A549 (cell line): Measurements from ENCODE around the gene SVOPL. TPM values are rescaled to one million over a fixed set of nuclear protein-coding genes. Genes with fewer than 3 reads are reported as not detected.
"Not testable (repeated sequence)": the region's sequence is repeated elsewhere in the genome, so short reads cannot be mapped to it uniquely, and the experiment has no call there.

Experiments
- ATAC-seq, 2 experiments: fragments of 200-7000 bp in 1 of 2; fragments of >200 bp in 1 of 2; cut with Nextera tagmentation in 1 of 2; cut with Tn5 transposase in 1 of 2; 3 replicates each; pipeline versions ENCODE4 v1.8.0 to v1.9.1; 2018 to 2020; ENCODE audit warnings: mild to moderate bottlenecking in 1 of 2, moderate library complexity in 1 of 2
- CTCF ChIA-PET: fragments of 300-600 bp; sonication (Branson Sonifier 250); formaldehyde crosslinking; extraction: SDS; loops from one replicate; lab custom pipeline; 2021; ENCODE audit warnings: antibody characterized with exemption, inconsistent platforms; lab: Yijun Ruan, JAX
- POLR2A ChIA-PET: fragments of 350-600 bp; formaldehyde crosslinking; extraction: SDS; loops from one replicate; lab custom pipeline; 2021; ENCODE audit warnings: antibody characterized with exemption, inconsistent platforms; lab: Yijun Ruan, JAX
- DNase-seq, 2 experiments: peaks; one replicate each; pipeline versions ENCODE4 v3.0.0 to v3.0.0-alpha.2; 2011 to 2016; ENCODE audit warnings: low read depth in 1 of 2, low spot score in 1 of 2
- FAIRE-seq: peaks from 2 replicates; lab custom pipeline; 2011; peaks lifted over from hg19 to GRCh38; lab: Jason Lieb, UNC
- H3K27ac ChIP-seq, 2 experiments: fragments of >200 bp; sonication (Bioruptor Twin); formaldehyde crosslinking; 3 replicates each; pipeline ENCODE4 v1.5.1; 2016 to 2017
- H3K4me1 ChIP-seq: fragments of >200 bp; sonication (Bioruptor Twin); formaldehyde crosslinking; 3 replicates; pipeline ENCODE4 v1.6.1; 2016
- H3K4me2 ChIP-seq: fragments of >200 bp; sonication (Bioruptor Twin); formaldehyde crosslinking; 3 replicates; pipeline ENCODE4 v1.6.1; 2016
- H3K4me3 ChIP-seq: fragments of >200 bp; sonication (Bioruptor Twin); formaldehyde crosslinking; 3 replicates; pipeline ENCODE4 v1.5.1; 2016
- H3K9me3 ChIP-seq: fragments of >200 bp; sonication (Bioruptor Twin); formaldehyde crosslinking; 3 replicates; pipeline ENCODE4 v1.6.1; 2016
- BHLHE40 ChIP-seq: IDR thresholded peaks from 2 replicates; pipeline ENCODE4 v1.6.1; 2012; ENCODE audit warnings: low read depth, low read length, inconsistent platforms
- CEBPB ChIP-seq, 2 experiments: fragments of >200 bp in 1 of 2; sonication (Bioruptor Twin) in 1 of 2; formaldehyde crosslinking in 1 of 2; IDR thresholded peaks; 2 replicates each; pipeline ENCODE4 v1.6.1; 2012 to 2016
- CHD2 ChIP-seq: fragments of 150-350 bp; IDR thresholded peaks from 2 replicates; pipeline ENCODE4 v1.6.1; 2014; ENCODE audit warnings: low read length; ENCODE audit not compliant: partially characterized antibody
- EHF ChIP-seq: fragments of 250-450 bp; sonication (Bioruptor Pico); IDR thresholded peaks from 2 replicates; pipeline ENCODE4 v1.5.0; 2020; ENCODE audit warnings: mild to moderate bottlenecking
- EHMT2 ChIP-seq: fragments of 200-600 bp; sonication (generic); IDR thresholded peaks from 2 replicates; pipeline ENCODE4 v1.6.1; 2016; ENCODE audit warnings: antibody characterized with exemption, low read depth, mild to moderate bottlenecking, moderate library complexity
- ESRRA ChIP-seq: fragments of 150-350 bp; IDR thresholded peaks from 2 replicates; pipeline ENCODE4 v1.6.1; 2014; ENCODE audit warnings: mild to moderate bottlenecking, low read length, borderline replicate concordance
- FOSB ChIP-seq: fragments of 250-450 bp; sonication (Bioruptor Pico); IDR thresholded peaks from 2 replicates; pipeline ENCODE4 v1.5.0; 2020; ENCODE audit warnings: mild to moderate bottlenecking, moderate library complexity
- FOXS1 ChIP-seq: fragments of 250-450 bp; sonication (Bioruptor Pico); IDR thresholded peaks from 2 replicates; pipeline ENCODE4 v1.5.0; 2020; ENCODE audit warnings: mild to moderate bottlenecking, moderate library complexity
- HDAC2 ChIP-seq: fragments of 200-600 bp; sonication (generic); IDR thresholded peaks from 2 replicates; pipeline ENCODE4 v1.6.1; 2016
- HOXA7 ChIP-seq: fragments of 250-450 bp; sonication (Bioruptor Pico); IDR thresholded peaks from 2 replicates; pipeline ENCODE4 v1.5.0; 2020; ENCODE audit warnings: mild to moderate bottlenecking, moderate library complexity
- HOXB5 ChIP-seq: fragments of 250-450 bp; sonication (Bioruptor Pico); IDR thresholded peaks from 2 replicates; pipeline ENCODE4 v1.5.0; 2020; ENCODE audit warnings: mild to moderate bottlenecking, moderate library complexity
- KDM1A ChIP-seq: fragments of 200-600 bp; sonication (generic); IDR thresholded peaks from 2 replicates; pipeline ENCODE4 v1.6.1; 2016; ENCODE audit warnings: low read depth, mild to moderate bottlenecking
- MAZ ChIP-seq: fragments of 150-350 bp; IDR thresholded peaks from 2 replicates; pipeline ENCODE4 v1.6.1; 2014; ENCODE audit warnings: antibody characterized with exemption, low read depth, low read length, borderline replicate concordance
- MYC ChIP-seq: IDR thresholded peaks from 2 replicates; pipeline ENCODE4 v1.6.1; 2012; ENCODE audit warnings: mild to moderate bottlenecking, inconsistent platforms, low read length, improper control_type of control experiment, borderline replicate concordance
- NPAS2 ChIP-seq: fragments of 250-450 bp; sonication (Bioruptor Pico); IDR thresholded peaks from 2 replicates; pipeline ENCODE4 v1.8.0; 2022; ENCODE audit warnings: mild to moderate bottlenecking, moderate library complexity, borderline replicate concordance
- NR3C1 ChIP-seq: fragments of >200 bp; sonication (Bioruptor Twin); formaldehyde crosslinking; IDR thresholded peaks from 3 replicates; pipeline ENCODE4 v1.6.1; 2017
- POLR2A ChIP-seq: IDR thresholded peaks from 2 replicates; pipeline ENCODE4 v1.6.1; 2012; ENCODE audit warnings: mild to moderate bottlenecking, low read length
- RFX5 ChIP-seq: fragments of 450-650 bp; IDR thresholded peaks from 2 replicates; pipeline ENCODE4 v1.7.1; 2014; ENCODE audit warnings: antibody characterized with exemption, mild to moderate bottlenecking, moderate library complexity
- SMC3 ChIP-seq: fragments of >200 bp; sonication (Bioruptor Twin); formaldehyde crosslinking; IDR thresholded peaks from 3 replicates; pipeline ENCODE4 v1.6.1; 2018; ENCODE audit warnings: inconsistent platforms
- TFCP2L1 ChIP-seq: fragments of 250-450 bp; sonication (Bioruptor Pico); IDR thresholded peaks from 2 replicates; pipeline ENCODE4 v1.5.0; 2021; ENCODE audit warnings: mild to moderate bottlenecking
- ZC3H11A ChIP-seq: fragments of 450-650 bp; IDR thresholded peaks from 2 replicates; pipeline ENCODE4 v1.6.1; 2014; ENCODE audit warnings: antibody characterized with exemption, mild to moderate bottlenecking
- ZNF302 ChIP-seq: fragments of 250-450 bp; sonication (Bioruptor Pico); IDR thresholded peaks from 2 replicates; pipeline ENCODE4 v1.9.0; 2021; ENCODE audit warnings: inconsistent platforms, mild to moderate bottlenecking, moderate library complexity
- WGBS: methylation state at CpG from one replicate; pipeline ENCODE4 v1.1.6; 2017; ENCODE audit errors: missing lambda C conversion rate; 5-methylcytosine and 5-hydroxymethylcytosine counted together
- polyA plus RNA-seq, 4 experiments: library from polyadenylated mRNA; depleted of rRNA in 3 of 4; stranded (reverse); fragments of >200 nt; fragmentation: RNase III in 1 of 4; extraction: RNeasy Plus Mini Kit Qiagen cat#74134 plus additional on column Dnase treatment in 1 of 4; gene quantifications; 2 replicates in 3 of 4; 3 replicates in 1 of 4; pipeline ENCODE4 v1.2.3, GENCODE V29; 2011 to 2017
- TF ChIP-seq, protein P1 (sequence below): IDR thresholded peaks from 2 replicates; pipeline ENCODE4 v1.6.1; 2012
- TF ChIP-seq, protein P2 (sequence below): fragments of >200 bp; sonication (Bioruptor Twin); formaldehyde crosslinking; IDR thresholded peaks from 3 replicates; pipeline ENCODE4 v1.6.1; 2016
- TF ChIP-seq, protein P3 (sequence below): fragments of >200 bp; sonication (Bioruptor Twin); formaldehyde crosslinking; IDR thresholded peaks from 3 replicates; pipeline ENCODE4 v1.5.1; 2016
- TF ChIP-seq, protein P4 (sequence below): fragments of 450-650 bp; IDR thresholded peaks from 2 replicates; pipeline ENCODE4 v1.6.1; 2014; ENCODE audit warnings: antibody characterized with exemption

The SVOPL gene
- polyA plus RNA-seq, 2 of the 4 experiments (the other 2 are of a cell fraction) = 0.21 TPM; not detected in 1

DNA sequence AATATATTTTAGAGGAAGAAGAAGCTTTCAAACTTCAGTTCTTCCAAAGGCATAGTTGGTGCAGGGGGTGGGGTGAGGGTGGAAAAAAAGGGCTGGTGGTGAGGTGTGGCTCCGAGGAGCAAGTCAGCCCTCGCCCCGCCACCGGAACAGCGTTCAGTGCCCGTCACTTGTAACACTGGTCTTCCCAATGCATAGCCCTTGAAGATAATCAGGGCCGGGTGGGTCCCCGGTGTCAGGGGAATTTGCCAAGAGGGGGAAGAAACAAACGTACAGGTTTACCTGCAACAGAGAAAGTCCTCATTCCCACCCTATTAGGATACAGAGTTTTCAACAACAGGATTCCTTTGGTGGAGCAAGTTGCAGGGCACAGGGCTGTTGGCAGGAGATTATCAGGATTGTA is 1.5 kb downstream of the SVOPL start:
- CTCF ChIA-PET = interaction anchor here (0.6 kb wide), 1 partner anchor 35 kb away, joined by 4 read pairs; no protein-coding TSS in a partner anchor
- FAIRE-seq (no peak), DNase-seq (no peak), ATAC-seq (no peak)
- Histone ChIP-seq H3K27ac (no peak overlapping the region), H3K4me2 (no peak overlapping the region)
- 15% methylated on average over 9 of the region's 9 CpGs for WGBS
- TF ChIP-seq HDAC2 (no peak), RFX5 (no peak), TFCP2L1 (CRISPR knock-in tag) (no peak), EHMT2 (no peak), POLR2A (no peak), HOXA7 (CRISPR knock-in tag) (no peak), FOSB (no peak), MAZ (no peak), BHLHE40 (no peak), NR3C1 (no peak), ZNF302 (CRISPR knock-in tag) (no peak), CHD2 (no peak), FOXS1 (CRISPR knock-in tag) (no peak), CEBPB (IDR thresholded peaks at IDR 0.05) (no peak), SMC3 (no peak)
- TF ChIP-seq, protein P1, sequence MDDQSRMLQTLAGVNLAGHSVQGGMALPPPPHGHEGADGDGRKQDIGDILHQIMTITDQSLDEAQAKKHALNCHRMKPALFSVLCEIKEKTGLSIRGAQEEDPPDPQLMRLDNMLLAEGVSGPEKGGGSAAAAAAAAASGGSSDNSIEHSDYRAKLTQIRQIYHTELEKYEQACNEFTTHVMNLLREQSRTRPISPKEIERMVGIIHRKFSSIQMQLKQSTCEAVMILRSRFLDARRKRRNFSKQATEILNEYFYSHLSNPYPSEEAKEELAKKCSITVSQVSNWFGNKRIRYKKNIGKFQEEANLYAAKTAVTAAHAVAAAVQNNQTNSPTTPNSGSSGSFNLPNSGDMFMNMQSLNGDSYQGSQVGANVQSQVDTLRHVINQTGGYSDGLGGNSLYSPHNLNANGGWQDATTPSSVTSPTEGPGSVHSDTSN = no peak
- TF ChIP-seq, protein P2, sequence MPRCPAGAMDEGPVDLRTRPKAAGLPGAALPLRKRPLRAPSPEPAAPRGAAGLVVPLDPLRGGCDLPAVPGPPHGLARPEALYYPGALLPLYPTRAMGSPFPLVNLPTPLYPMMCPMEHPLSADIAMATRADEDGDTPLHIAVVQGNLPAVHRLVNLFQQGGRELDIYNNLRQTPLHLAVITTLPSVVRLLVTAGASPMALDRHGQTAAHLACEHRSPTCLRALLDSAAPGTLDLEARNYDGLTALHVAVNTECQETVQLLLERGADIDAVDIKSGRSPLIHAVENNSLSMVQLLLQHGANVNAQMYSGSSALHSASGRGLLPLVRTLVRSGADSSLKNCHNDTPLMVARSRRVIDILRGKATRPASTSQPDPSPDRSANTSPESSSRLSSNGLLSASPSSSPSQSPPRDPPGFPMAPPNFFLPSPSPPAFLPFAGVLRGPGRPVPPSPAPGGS = no peak
- TF ChIP-seq, protein P3, sequence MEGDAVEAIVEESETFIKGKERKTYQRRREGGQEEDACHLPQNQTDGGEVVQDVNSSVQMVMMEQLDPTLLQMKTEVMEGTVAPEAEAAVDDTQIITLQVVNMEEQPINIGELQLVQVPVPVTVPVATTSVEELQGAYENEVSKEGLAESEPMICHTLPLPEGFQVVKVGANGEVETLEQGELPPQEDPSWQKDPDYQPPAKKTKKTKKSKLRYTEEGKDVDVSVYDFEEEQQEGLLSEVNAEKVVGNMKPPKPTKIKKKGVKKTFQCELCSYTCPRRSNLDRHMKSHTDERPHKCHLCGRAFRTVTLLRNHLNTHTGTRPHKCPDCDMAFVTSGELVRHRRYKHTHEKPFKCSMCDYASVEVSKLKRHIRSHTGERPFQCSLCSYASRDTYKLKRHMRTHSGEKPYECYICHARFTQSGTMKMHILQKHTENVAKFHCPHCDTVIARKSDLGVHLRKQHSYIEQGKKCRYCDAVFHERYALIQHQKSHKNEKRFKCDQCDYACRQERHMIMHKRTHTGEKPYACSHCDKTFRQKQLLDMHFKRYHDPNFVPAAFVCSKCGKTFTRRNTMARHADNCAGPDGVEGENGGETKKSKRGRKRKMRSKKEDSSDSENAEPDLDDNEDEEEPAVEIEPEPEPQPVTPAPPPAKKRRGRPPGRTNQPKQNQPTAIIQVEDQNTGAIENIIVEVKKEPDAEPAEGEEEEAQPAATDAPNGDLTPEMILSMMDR = no peak
- TF ChIP-seq, all 56 proteins: peak for 0
- POLR2A ChIA-PET = no interaction called here
- Histone ChIP-seq H3K9me3 (no peaks in the 10 kb centered on the region), H3K4me3 (no peak overlapping the region), H3K4me1 (no peaks in the 10 kb centered on the region)

DNA sequence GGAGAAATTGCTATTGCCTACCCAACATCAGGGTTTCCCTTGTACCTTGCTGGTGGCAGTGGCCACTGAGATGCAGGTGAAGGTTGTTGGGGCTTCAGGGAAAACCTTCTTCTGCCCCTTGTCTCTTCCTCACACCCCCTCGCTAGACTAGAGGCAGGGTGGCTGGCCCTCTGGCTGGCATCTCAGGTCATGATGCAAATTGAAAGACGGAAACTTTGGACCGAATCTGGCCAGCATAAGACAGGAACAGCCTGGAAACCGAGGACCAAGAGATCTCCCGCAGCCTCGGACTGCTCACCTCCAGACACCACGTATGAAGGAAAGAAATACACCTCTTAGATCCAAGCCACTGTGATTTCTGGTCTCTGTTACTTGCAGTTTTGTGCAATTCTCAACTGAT is 2.9 kb downstream of the SVOPL start:
- Histone ChIP-seq H3K4me2 (no peak overlapping the region), H3K27ac (no peak overlapping the region), H3K4me3 (no peak overlapping the region), H3K9me3 (no peaks in the 10 kb centered on the region), H3K4me1 (no peaks in the 10 kb centered on the region)
- TF ChIP-seq, protein P4, sequence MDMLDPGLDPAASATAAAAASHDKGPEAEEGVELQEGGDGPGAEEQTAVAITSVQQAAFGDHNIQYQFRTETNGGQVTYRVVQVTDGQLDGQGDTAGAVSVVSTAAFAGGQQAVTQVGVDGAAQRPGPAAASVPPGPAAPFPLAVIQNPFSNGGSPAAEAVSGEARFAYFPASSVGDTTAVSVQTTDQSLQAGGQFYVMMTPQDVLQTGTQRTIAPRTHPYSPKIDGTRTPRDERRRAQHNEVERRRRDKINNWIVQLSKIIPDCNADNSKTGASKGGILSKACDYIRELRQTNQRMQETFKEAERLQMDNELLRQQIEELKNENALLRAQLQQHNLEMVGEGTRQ = no peak
- ChIA-PET CTCF (no interaction called here), POLR2A (no interaction called here)
- WGBS = 50% methylated on average over 7 of the region's 7 CpGs
- FAIRE-seq = no peak
- DNase-seq = no peak
- ATAC-seq = no peak

DNA sequence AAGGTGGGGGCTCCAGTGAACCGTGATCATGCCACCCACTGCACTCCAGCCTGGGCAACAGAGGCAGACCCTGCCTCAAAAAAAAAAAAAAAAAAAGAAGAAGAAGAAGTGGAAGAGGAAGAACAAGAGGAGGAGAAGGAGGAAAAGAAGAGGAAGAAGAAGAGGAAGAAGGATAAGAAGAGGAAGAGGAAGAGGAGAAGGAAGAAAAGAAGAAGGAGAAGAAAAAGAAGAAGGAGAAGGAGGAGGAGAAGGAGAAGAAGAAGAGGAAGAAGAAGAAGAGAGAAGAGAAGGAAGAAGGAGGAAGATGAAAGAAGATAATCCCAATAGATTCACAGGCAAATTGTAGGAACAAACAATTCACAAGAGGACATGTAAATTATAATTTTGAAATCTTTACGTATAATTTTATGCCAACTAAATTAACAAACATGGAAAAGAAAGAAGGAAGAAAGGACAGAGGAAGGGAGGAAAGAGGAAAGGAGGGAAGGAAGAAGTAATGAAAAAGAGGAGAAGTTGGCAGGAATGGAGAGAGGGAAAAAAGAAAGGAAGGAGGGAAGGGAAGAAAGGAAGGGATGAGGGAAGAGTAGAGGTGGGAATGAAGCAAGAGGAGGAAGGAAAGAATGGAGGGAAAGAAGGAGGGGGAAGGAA is 3.5 kb downstream of the SVOPL start:
- Histone ChIP-seq H3K4me3 (no peak overlapping the region), H3K4me1 (no peaks in the 10 kb centered on the region), H3K4me2 (no peak overlapping the region), H3K27ac (no peak overlapping the region), H3K9me3 (no peaks in the 10 kb centered on the region)
- TF ChIP-seq, protein P4 = no peak
- TF ChIP-seq NR3C1 = no peak
- no peak for TF ChIP-seq SMC3
- TF ChIP-seq NPAS2 (CRISPR knock-in tag) = no peak
- no peak for TF ChIP-seq MYC
- no peak for TF ChIP-seq HOXB5 (CRISPR knock-in tag)
- no peak for TF ChIP-seq ZC3H11A
- no peak for TF ChIP-seq EHF (CRISPR knock-in tag)
- no peak for TF ChIP-seq KDM1A
- TF ChIP-seq ESRRA = no peak
- POLR2A ChIA-PET = no interaction called here
- ATAC-seq (no peak), DNase-seq (no peak), FAIRE-seq (no peak)
- CTCF ChIA-PET = no interaction called here
- WGBS = 6% methylated on average over 2 of the region's 2 CpGs

DNA sequence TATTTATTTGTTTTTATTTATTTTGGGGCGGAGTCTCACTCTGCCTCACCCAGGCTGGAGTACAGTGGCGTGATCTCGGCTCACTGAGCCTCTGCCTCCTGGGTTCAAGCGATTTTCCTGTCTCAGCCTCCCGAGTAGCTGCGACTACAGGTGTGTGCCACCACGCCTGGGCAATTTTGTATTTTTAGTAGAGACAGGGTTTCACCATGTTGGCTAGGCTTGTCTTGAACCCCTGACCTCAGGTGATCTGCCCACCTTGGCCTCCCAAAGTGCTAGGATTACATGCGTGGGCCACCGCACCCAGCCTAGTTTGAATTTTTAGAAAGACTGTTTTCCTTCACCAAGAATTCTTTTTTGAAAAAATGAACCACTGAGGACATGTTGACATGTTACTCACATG is 5.4 kb downstream of the SVOPL start:
- H3K9me3 ChIP-seq, H3K4me1 ChIP-seq, H3K4me3 ChIP-seq, FAIRE-seq, H3K4me2 ChIP-seq, CTCF ChIA-PET, H3K27ac ChIP-seq, ATAC-seq, DNase-seq, POLR2A ChIA-PET: not testable (repeated sequence)
- WGBS = 58% methylated on average over 9 of the region's 9 CpGs
